Endothelial cell (in vitro differentiated cells): ENCODE results near the gene AFF1. TPM values are rescaled to one million over a fixed set of nuclear protein-coding genes. Genes with fewer than 3 reads are reported as not detected.

ENCODE experiments used
- DNase-seq: peaks from one replicate; pipeline ENCODE4 v3.0.0; 2021; ENCODE audit warnings: low spot score
- H3K27ac Mint-ChIP-seq: one replicate; pipeline ENCODE4 v1.8.0; 2021; ENCODE audit warnings: mixed read lengths, inconsistent platforms; ENCODE audit not compliant: unreplicated experiment
- H3K27me3 Mint-ChIP-seq: one replicate; pipeline ENCODE4 v1.8.0; 2021; ENCODE audit warnings: mild to moderate bottlenecking, moderate library complexity, mixed read lengths, inconsistent platforms; ENCODE audit not compliant: unreplicated experiment
- H3K36me3 Mint-ChIP-seq: one replicate; pipeline ENCODE4 v1.8.0; 2021; ENCODE audit warnings: mild to moderate bottlenecking, low read depth, mixed read lengths, inconsistent platforms; ENCODE audit not compliant: unreplicated experiment
- H3K4me1 Mint-ChIP-seq: one replicate; pipeline ENCODE4 v1.8.0; 2021; ENCODE audit warnings: mild to moderate bottlenecking, mixed read lengths, inconsistent platforms; ENCODE audit not compliant: unreplicated experiment
- H3K4me3 Mint-ChIP-seq: one replicate; pipeline ENCODE4 v1.8.0; 2021; ENCODE audit warnings: mild to moderate bottlenecking, mixed read lengths, inconsistent platforms; ENCODE audit not compliant: unreplicated experiment
- H3K9me3 Mint-ChIP-seq: one replicate; pipeline ENCODE4 v1.8.0; 2021; ENCODE audit warnings: mixed read lengths, inconsistent platforms; ENCODE audit not compliant: unreplicated experiment
- total RNA-seq: library from RNA; stranded (reverse); fragmentation: NEBNext Ultra II Directional; extraction: Animal tissue kit (Norgen Biotek cat#: 25700); gene quantifications from one replicate; pipeline ENCODE4 v1.2.1, GENCODE V29; 2021; ENCODE audit not compliant: unreplicated experiment
- TF ChIP-seq, protein P1 (sequence below): fragments of 200-600 bp; sonication (generic); IDR thresholded peaks from one replicate; pipeline ENCODE4 v1.5.0; 2021; ENCODE audit warnings: antibody characterized with exemption; ENCODE audit not compliant: unreplicated experiment

The AFF1 gene
- total RNA-seq, 1 donor from 2014 or later = 93.1 TPM

DNA sequence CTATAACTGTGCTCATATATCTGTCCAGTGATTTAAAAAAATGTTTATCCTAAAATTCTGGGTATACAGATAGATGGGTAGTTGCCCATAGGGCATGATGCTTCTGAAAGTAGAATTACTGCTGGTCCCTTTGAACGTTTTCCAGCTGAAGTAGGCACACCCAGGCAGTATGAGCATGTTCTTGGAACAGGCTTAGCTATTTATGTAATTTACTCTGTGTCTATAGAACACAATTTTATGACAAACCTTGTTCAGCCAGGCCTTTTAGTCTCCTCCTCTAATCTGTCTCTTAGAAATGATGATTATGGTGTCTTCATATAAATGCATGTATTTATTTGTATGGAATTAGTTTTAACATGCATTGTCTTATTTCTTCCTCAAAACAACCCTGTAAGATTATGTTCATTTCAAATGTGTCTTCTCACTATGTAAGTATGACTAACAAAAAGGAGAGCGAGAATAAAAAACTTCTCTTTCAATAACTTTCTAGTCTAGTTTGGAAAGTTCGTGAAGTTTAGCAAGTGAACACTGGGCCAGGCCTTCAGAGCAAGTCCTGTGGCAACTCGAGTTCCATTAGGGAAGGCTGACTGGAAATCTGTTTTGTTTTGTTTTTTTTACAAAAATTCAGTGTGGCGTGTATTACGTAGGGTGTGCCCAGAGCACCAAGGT lies 142.0 kb downstream of the AFF1 start:
- TF ChIP-seq, protein P1, sequence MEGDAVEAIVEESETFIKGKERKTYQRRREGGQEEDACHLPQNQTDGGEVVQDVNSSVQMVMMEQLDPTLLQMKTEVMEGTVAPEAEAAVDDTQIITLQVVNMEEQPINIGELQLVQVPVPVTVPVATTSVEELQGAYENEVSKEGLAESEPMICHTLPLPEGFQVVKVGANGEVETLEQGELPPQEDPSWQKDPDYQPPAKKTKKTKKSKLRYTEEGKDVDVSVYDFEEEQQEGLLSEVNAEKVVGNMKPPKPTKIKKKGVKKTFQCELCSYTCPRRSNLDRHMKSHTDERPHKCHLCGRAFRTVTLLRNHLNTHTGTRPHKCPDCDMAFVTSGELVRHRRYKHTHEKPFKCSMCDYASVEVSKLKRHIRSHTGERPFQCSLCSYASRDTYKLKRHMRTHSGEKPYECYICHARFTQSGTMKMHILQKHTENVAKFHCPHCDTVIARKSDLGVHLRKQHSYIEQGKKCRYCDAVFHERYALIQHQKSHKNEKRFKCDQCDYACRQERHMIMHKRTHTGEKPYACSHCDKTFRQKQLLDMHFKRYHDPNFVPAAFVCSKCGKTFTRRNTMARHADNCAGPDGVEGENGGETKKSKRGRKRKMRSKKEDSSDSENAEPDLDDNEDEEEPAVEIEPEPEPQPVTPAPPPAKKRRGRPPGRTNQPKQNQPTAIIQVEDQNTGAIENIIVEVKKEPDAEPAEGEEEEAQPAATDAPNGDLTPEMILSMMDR = no peak
- Mint-ChIP-seq H3K9me3 (no peaks in the 10 kb centered on the region), H3K27ac (no peak overlapping the region), H3K27me3 (peaks cover 4% of the 10 kb centered on the region), H3K4me1 (peaks cover 23% of the 10 kb centered on the region), H3K36me3 (no peaks in the 10 kb centered on the region), H3K4me3 (no peak overlapping the region)
- DNase-seq = no peak

DNA sequence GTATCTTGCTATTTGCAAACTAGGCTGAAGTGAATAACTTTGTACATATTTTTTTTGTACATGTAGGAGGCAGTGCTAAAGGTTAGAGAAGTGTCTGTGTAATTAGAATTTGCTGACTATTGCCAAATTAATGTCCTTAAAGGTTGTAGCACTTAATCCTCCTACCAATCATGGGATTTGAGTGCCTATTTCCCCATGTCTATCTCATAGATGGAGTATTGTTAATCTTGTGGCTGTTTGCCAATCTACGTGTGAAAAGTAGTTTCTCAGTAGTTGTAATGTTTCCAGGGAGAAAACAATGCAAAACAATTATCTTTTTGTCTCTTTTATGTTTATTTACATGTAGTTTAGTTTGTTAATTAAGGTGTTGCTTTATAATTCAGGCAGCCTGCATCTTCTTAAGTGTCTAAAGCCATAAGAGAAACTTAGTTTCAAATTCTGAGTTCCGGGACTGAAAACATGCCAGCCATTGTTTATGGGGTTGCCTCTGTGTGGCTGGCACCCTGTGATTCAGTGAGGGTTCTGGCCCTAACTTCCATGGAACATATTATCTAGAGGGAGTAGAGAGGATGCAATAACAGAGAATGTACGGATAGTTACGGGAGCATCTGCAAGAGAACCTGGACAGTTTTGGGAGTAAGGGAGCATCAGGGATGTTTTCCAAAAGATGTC lies 143.2 kb downstream of the AFF1 start:
- H3K27me3 Mint-ChIP-seq = peaks cover 3% of the 10 kb centered on the region
- TF ChIP-seq, protein P1 = no peak
- DNase-seq = no peak
- no peaks in the 10 kb centered on the region for H3K36me3 Mint-ChIP-seq
- peak overlapping the region; percentile 16 for H3K27ac Mint-ChIP-seq
- H3K4me1 Mint-ChIP-seq = peaks cover 22% of the 10 kb centered on the region
- no peaks in the 10 kb centered on the region for H3K9me3 Mint-ChIP-seq
- H3K4me3 Mint-ChIP-seq = no peak overlapping the region

- Mint-ChIP-seq H3K36me3 (no peaks in the 10 kb centered on the region), H3K27me3 (peaks cover 1% of the 10 kb centered on the region), H3K9me3 (no peaks in the 10 kb centered on the region), H3K4me3 (no peak overlapping the region), H3K27ac (no peak overlapping the region), H3K4me1 (peaks cover 20% of the 10 kb centered on the region)
- DNase-seq = no peak
- TF ChIP-seq, protein P1 = no peak
Observed at GRCh38 chr4:87078987-87079486, 144.2 kb downstream of the AFF1 start.

- Mint-ChIP-seq H3K27me3 (peaks cover 1% of the 10 kb centered on the region), H3K9me3 (no peaks in the 10 kb centered on the region), H3K4me1 (peaks cover 25% of the 10 kb centered on the region), H3K4me3 (no peak overlapping the region), H3K36me3 (no peaks in the 10 kb centered on the region), H3K27ac (peak overlapping the region; percentile 22)
- TF ChIP-seq, protein P1 = no peak
- DNase-seq = no peak
Observed at GRCh38 chr4:87079967-87080366, 145.2 kb downstream of the AFF1 start.

GRCh38 chr4:87080462-87080861 lies 145.7 kb downstream of the AFF1 start:
- H3K4me1 Mint-ChIP-seq = peaks cover 23% of the 10 kb centered on the region
- no peak overlapping the region for H3K4me3 Mint-ChIP-seq
- TF ChIP-seq, protein P1 = no peak
- H3K27ac Mint-ChIP-seq = peak overlapping the region; percentile 14
- no peaks in the 10 kb centered on the region for H3K36me3 Mint-ChIP-seq
- H3K9me3 Mint-ChIP-seq = no peaks in the 10 kb centered on the region
- no peak for DNase-seq
- peaks cover 1% of the 10 kb centered on the region for H3K27me3 Mint-ChIP-seq
